Stimulated activated effector memory CD8-positive, alpha-beta T cell treated with anti-CD3 and anti-CD28 coated beads, Interleukin-12 subunit alpha, Interleukin-12 subunit beta, amount 100 ng/mL, for 72 hours (primary cell): ENCODE measurements around the gene SHROOM3.

Experiments used
- ATAC-seq: fragments of 150-1000 bp; cut with Tn5 transposase; 2 replicates; pipeline ENCODE4 v1.10.0; 2021
- DNase-seq, 2 donors: peaks; one replicate each; pipeline ENCODE4 v3.0.0; 2021 to 2022; ENCODE audit warnings: low spot score in 2 of 2
- H3K27ac Mint-ChIP-seq: one replicate; pipeline ENCODE4 v1.8.0; 2022; ENCODE audit warnings: mild to moderate bottlenecking, mixed read lengths
- H3K36me3 Mint-ChIP-seq: one replicate; pipeline ENCODE4 v1.8.0; 2022; ENCODE audit warnings: mild to moderate bottlenecking, mixed read lengths
- H3K4me1 Mint-ChIP-seq: one replicate; pipeline ENCODE4 v1.8.0; 2022; ENCODE audit warnings: mixed read lengths
- H3K4me3 Mint-ChIP-seq: one replicate; pipeline ENCODE4 v1.8.0; 2022; ENCODE audit warnings: mild to moderate bottlenecking, mixed read lengths
- H3K9me3 Mint-ChIP-seq: one replicate; pipeline ENCODE4 v1.8.0; 2022; ENCODE audit warnings: mixed read lengths

Gene SHROOM3

GRCh38 chr4:76751612-76752343 is 316.7 kb downstream of the SHROOM3 start:
- no peak overlapping the region for H3K4me3 Mint-ChIP-seq
- no peak overlapping the region for H3K27ac Mint-ChIP-seq
- DNase-seq (no peak), ATAC-seq (no peak)
- H3K36me3 Mint-ChIP-seq, result no peaks in the 10 kb centered on the region
- H3K4me1 Mint-ChIP-seq, result no peaks in the 10 kb centered on the region
- peaks cover 4% of the 10 kb centered on the region for H3K9me3 Mint-ChIP-seq

GRCh38 chr4:76752861-76753501 is 318.0 kb downstream of the SHROOM3 start:
- ATAC-seq, result peak; percentile 67
- Mint-ChIP-seq H3K27ac (no peak overlapping the region), H3K4me1 (no peaks in the 10 kb centered on the region), H3K9me3 (peaks cover 4% of the 10 kb centered on the region), H3K36me3 (no peaks in the 10 kb centered on the region), H3K4me3 (no peak overlapping the region)
- DNase-seq, result no peak

- Mint-ChIP-seq H3K4me3 (no peak overlapping the region), H3K27ac (no peak overlapping the region), H3K9me3 (peaks cover 4% of the 10 kb centered on the region), H3K36me3 (no peaks in the 10 kb centered on the region), H3K4me1 (no peaks in the 10 kb centered on the region)
- DNase-seq (no peak), ATAC-seq (no peak)
Observed at GRCh38 chr4:76753814-76754213, 318.8 kb downstream of the SHROOM3 start.

GRCh38 chr4:76754439-76754838 is 319.4 kb downstream of the SHROOM3 start:
- DNase-seq, result no peak
- Mint-ChIP-seq H3K4me1 (no peaks in the 10 kb centered on the region), H3K36me3 (no peaks in the 10 kb centered on the region), H3K9me3 (peaks cover 4% of the 10 kb centered on the region), H3K4me3 (no peak overlapping the region), H3K27ac (no peak overlapping the region)
- ATAC-seq, result peak; percentile 3

GRCh38 chr4:76755756-76756155 is 320.7 kb downstream of the SHROOM3 start:
- DNase-seq, result no peak
- H3K27ac Mint-ChIP-seq, result no peak overlapping the region
- peaks cover 4% of the 10 kb centered on the region for H3K9me3 Mint-ChIP-seq
- no peak overlapping the region for H3K4me3 Mint-ChIP-seq
- H3K4me1 Mint-ChIP-seq, result no peaks in the 10 kb centered on the region
- no peaks in the 10 kb centered on the region for H3K36me3 Mint-ChIP-seq
- ATAC-seq, result no peak

GRCh38 chr4:76756416-76756815 is 321.4 kb downstream of the SHROOM3 start:
- Mint-ChIP-seq H3K27ac (no peak overlapping the region), H3K4me1 (no peaks in the 10 kb centered on the region), H3K36me3 (no peaks in the 10 kb centered on the region), H3K4me3 (no peak overlapping the region), H3K9me3 (peaks cover 3% of the 10 kb centered on the region)
- DNase-seq (no peak), ATAC-seq (no peak)

GRCh38 chr4:76757418-76757939 is 322.4 kb downstream of the SHROOM3 start:
- no peak for DNase-seq
- H3K9me3 Mint-ChIP-seq, result no peaks in the 10 kb centered on the region
- H3K36me3 Mint-ChIP-seq, result no peaks in the 10 kb centered on the region
- no peak overlapping the region for H3K27ac Mint-ChIP-seq
- no peak for ATAC-seq
- H3K4me1 Mint-ChIP-seq, result no peaks in the 10 kb centered on the region
- H3K4me3 Mint-ChIP-seq, result no peak overlapping the region

- H3K27ac Mint-ChIP-seq, result no peak overlapping the region
- H3K4me1 Mint-ChIP-seq, result no peaks in the 10 kb centered on the region
- H3K36me3 Mint-ChIP-seq, result no peaks in the 10 kb centered on the region
- H3K4me3 Mint-ChIP-seq, result no peak overlapping the region
- DNase-seq (no peak), ATAC-seq (no peak)
- H3K9me3 Mint-ChIP-seq, result no peaks in the 10 kb centered on the region
Observed at GRCh38 chr4:76758290-76758882, 323.4 kb downstream of the SHROOM3 start.

GRCh38 chr4:76758996-76759395 is 324.0 kb downstream of the SHROOM3 start:
- DNase-seq, result no peak
- H3K4me3 Mint-ChIP-seq, result no peak overlapping the region
- no peak overlapping the region for H3K27ac Mint-ChIP-seq
- H3K36me3 Mint-ChIP-seq, result no peaks in the 10 kb centered on the region
- H3K4me1 Mint-ChIP-seq, result no peaks in the 10 kb centered on the region
- H3K9me3 Mint-ChIP-seq, result no peaks in the 10 kb centered on the region
- peak; percentile 81 for ATAC-seq

- no peak for DNase-seq
- Mint-ChIP-seq H3K36me3 (no peaks in the 10 kb centered on the region), H3K9me3 (no peaks in the 10 kb centered on the region), H3K4me3 (no peak overlapping the region), H3K27ac (no peak overlapping the region), H3K4me1 (no peaks in the 10 kb centered on the region)
- ATAC-seq, result no peak
Observed at GRCh38 chr4:76760193-76760592, 325.2 kb downstream of the SHROOM3 start.

- H3K9me3 Mint-ChIP-seq, result no peaks in the 10 kb centered on the region
Observed at GRCh38 chr4:76762137-76763130, 327.4 kb downstream of the SHROOM3 start.

GRCh38 chr4:76764251-76764650 is 329.2 kb downstream of the SHROOM3 start:
- no peak overlapping the region for H3K4me3 Mint-ChIP-seq
- H3K27ac Mint-ChIP-seq, result no peak overlapping the region
- no peaks in the 10 kb centered on the region for H3K4me1 Mint-ChIP-seq
- DNase-seq (no peak), ATAC-seq (no peak)
- no peaks in the 10 kb centered on the region for H3K36me3 Mint-ChIP-seq
- no peaks in the 10 kb centered on the region for H3K9me3 Mint-ChIP-seq

More at GRCh38 chr4:76762137-76763130, 327.4 kb downstream of the SHROOM3 start:
- ATAC-seq, result no peak
- Mint-ChIP-seq H3K27ac (no peak overlapping the region), H3K4me1 (no peaks in the 10 kb centered on the region), H3K36me3 (no peaks in the 10 kb centered on the region), H3K4me3 (no peak overlapping the region)
- no peak for DNase-seq

- no peak overlapping the region for H3K27ac Mint-ChIP-seq
- H3K4me3 Mint-ChIP-seq, result no peak overlapping the region
- H3K9me3 Mint-ChIP-seq, result no peaks in the 10 kb centered on the region
- H3K36me3 Mint-ChIP-seq, result no peaks in the 10 kb centered on the region
- ATAC-seq (peak; percentile 82), DNase-seq (no peak)
- no peaks in the 10 kb centered on the region for H3K4me1 Mint-ChIP-seq
Observed at GRCh38 chr4:76765473-76766183, 330.6 kb downstream of the SHROOM3 start.

GRCh38 chr4:76767983-76768382 is 333.0 kb downstream of the SHROOM3 start:
- Mint-ChIP-seq H3K4me3 (no peak overlapping the region), H3K9me3 (no peaks in the 10 kb centered on the region), H3K4me1 (no peaks in the 10 kb centered on the region), H3K36me3 (no peaks in the 10 kb centered on the region), H3K27ac (no peak overlapping the region)
- DNase-seq (no peak), ATAC-seq (no peak)
